Mesendoderm (in vitro differentiated cells): Measurements from ENCODE around the gene SYNJ2.

Source experiments
- DNase-seq: peaks from one replicate; pipeline ENCODE4 v3.0.0; 2013
- H2AK5ac ChIP-seq: 2 replicates; pipeline ENCODE4 v1.6.1; 2013; ENCODE audit warnings: low read length, inconsistent platforms
- H2BK120ac ChIP-seq: 2 replicates; pipeline ENCODE4 v1.6.1; 2013; ENCODE audit warnings: low read depth, mild to moderate bottlenecking, low read length, moderate library complexity, mixed read lengths
- H2BK15ac ChIP-seq: replicated peaks from 2 replicates; pipeline ENCODE4 v1.6.1; 2013; ENCODE audit warnings: low read depth, mild to moderate bottlenecking, moderate library complexity
- H2BK5ac ChIP-seq: 2 replicates; pipeline ENCODE4 v1.6.1; 2013; ENCODE audit warnings: low read length, inconsistent platforms
- H3K18ac ChIP-seq: 2 replicates; pipeline ENCODE4 v1.6.1; 2013; ENCODE audit warnings: mild to moderate bottlenecking, low read length, mixed read lengths
- H3K23ac ChIP-seq: one replicate; pipeline ENCODE4 v1.6.1; 2013; ENCODE audit warnings: low read length
- H3K27ac ChIP-seq: 2 replicates; pipeline ENCODE4 v1.5.1; 2013; ENCODE audit warnings: low read depth, mild to moderate bottlenecking, inconsistent platforms, low read length, moderate library complexity
- H3K27me3 ChIP-seq: 2 replicates; pipeline ENCODE4 v1.6.1; 2013; ENCODE audit warnings: low read length, control low read depth, mild to moderate bottlenecking, inconsistent platforms; ENCODE audit not compliant: insufficient read depth, poor library complexity
- H3K36me3 ChIP-seq: 2 replicates; pipeline ENCODE4 v1.6.1; 2013; ENCODE audit warnings: low read length, inconsistent platforms; ENCODE audit not compliant: control insufficient read depth, insufficient read depth
- H3K4ac ChIP-seq: one replicate; pipeline ENCODE4 v1.6.1; 2013; ENCODE audit warnings: low read depth, mild to moderate bottlenecking, low read length, moderate library complexity
- H3K4me1 ChIP-seq: 2 replicates; pipeline ENCODE4 v1.6.1; 2013; ENCODE audit warnings: low read depth, low read length, inconsistent platforms; ENCODE audit not compliant: control insufficient read depth
- H3K4me2 ChIP-seq: 2 replicates; pipeline ENCODE4 v1.6.1; 2013; ENCODE audit warnings: low read length
- H3K4me3 ChIP-seq: 2 replicates; pipeline ENCODE4 v1.5.1; 2013; ENCODE audit warnings: mild to moderate bottlenecking, low read length
- H3K56ac ChIP-seq: one replicate; pipeline ENCODE4 v1.6.1; 2013; ENCODE audit warnings: low read length
- H3K79me1 ChIP-seq: 2 replicates; pipeline ENCODE4 v1.6.1; 2013; ENCODE audit warnings: low read length, inconsistent platforms
- H3K79me2 ChIP-seq: 2 replicates; pipeline ENCODE4 v1.6.1; 2013; ENCODE audit warnings: mild to moderate bottlenecking, low read length; ENCODE audit not compliant: control insufficient read depth, insufficient read depth
- H3K9ac ChIP-seq: 2 replicates; pipeline ENCODE4 v1.6.1; 2013; ENCODE audit warnings: low read length, inconsistent platforms
- H4K5ac ChIP-seq: one replicate; pipeline ENCODE4 v1.6.1; 2013; ENCODE audit warnings: low read length
- H4K8ac ChIP-seq: one replicate; pipeline ENCODE4 v1.6.1; 2013; ENCODE audit warnings: low read depth, mild to moderate bottlenecking, control low read depth, low read length, moderate library complexity
- WGBS: extraction: QIAGEN DNeasy Blood & Tissue Kit; methylation state at CpG from one replicate; pipeline ENCODE4 v1.1.7; 2013; ENCODE audit warnings: low lambda C conversion rate, missing lambda C conversion rate; ENCODE audit not compliant: insufficient coverage; ENCODE audit errors: extremely low coverage; 5-methylcytosine and 5-hydroxymethylcytosine counted together

Gene SYNJ2

DNA sequence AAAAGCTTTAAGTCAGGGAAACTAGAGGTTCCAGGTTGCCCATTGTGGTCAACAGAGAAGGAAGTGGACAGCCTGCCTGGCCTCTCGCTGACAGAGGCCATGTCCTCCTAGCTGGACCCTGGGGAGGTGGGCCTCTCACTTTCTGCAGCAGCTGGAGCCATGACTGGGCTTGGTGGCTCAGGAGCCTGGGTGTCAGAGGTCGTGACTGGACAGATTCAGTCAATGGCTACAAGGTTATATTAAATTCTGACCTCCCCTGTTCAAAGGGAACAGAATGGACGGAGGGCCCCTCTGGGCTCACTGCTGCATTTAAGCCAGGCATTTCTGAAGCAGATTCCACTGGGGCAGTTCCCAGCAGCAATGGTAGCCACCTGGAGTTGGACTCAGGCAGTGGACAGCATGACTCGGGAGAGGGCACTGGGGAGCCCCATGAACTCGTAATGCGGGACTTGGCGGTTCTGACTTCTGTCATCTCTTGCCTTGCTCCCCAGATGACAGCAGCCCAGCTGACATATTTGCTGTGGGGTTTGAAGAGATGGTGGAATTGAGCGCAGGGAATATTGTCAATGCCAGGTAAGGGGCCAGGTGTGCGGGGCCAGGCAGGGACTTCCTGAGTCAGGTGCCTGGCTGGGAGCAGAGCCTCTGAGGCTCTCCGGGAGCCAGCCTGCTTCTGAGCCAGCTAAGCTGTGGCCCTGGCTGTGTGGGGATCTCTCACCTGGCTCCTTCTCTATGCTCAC, 86.7 kb downstream of the SYNJ2 start:
- H3K23ac ChIP-seq, result no peak overlapping the region
- no peak overlapping the region for H4K5ac ChIP-seq
- H3K56ac ChIP-seq, result no peak overlapping the region
- no peak overlapping the region for H3K27ac ChIP-seq
- no peaks in the 10 kb centered on the region for H3K79me1 ChIP-seq
- no peak overlapping the region for H3K4me2 ChIP-seq
- H2BK120ac ChIP-seq, result no peak overlapping the region
- H3K4me3 ChIP-seq, result no peak overlapping the region
- no CpG with 5 or more reads among the region's 10 CpGs for WGBS
- no peak overlapping the region for H4K8ac ChIP-seq
- H2BK15ac ChIP-seq, result no peak overlapping the region
- no peaks in the 10 kb centered on the region for H3K4me1 ChIP-seq
- H3K36me3 ChIP-seq, result peaks cover 2% of the 10 kb centered on the region
- no peak overlapping the region for H3K9ac ChIP-seq
- H2AK5ac ChIP-seq, result no peak overlapping the region
- no peak overlapping the region for H2BK5ac ChIP-seq
- H3K4ac ChIP-seq, result no peak overlapping the region
- H3K79me2 ChIP-seq, result no peaks in the 10 kb centered on the region
- DNase-seq, result no peak
- H3K27me3 ChIP-seq, result no peaks in the 10 kb centered on the region
- no peak overlapping the region for H3K18ac ChIP-seq

DNA sequence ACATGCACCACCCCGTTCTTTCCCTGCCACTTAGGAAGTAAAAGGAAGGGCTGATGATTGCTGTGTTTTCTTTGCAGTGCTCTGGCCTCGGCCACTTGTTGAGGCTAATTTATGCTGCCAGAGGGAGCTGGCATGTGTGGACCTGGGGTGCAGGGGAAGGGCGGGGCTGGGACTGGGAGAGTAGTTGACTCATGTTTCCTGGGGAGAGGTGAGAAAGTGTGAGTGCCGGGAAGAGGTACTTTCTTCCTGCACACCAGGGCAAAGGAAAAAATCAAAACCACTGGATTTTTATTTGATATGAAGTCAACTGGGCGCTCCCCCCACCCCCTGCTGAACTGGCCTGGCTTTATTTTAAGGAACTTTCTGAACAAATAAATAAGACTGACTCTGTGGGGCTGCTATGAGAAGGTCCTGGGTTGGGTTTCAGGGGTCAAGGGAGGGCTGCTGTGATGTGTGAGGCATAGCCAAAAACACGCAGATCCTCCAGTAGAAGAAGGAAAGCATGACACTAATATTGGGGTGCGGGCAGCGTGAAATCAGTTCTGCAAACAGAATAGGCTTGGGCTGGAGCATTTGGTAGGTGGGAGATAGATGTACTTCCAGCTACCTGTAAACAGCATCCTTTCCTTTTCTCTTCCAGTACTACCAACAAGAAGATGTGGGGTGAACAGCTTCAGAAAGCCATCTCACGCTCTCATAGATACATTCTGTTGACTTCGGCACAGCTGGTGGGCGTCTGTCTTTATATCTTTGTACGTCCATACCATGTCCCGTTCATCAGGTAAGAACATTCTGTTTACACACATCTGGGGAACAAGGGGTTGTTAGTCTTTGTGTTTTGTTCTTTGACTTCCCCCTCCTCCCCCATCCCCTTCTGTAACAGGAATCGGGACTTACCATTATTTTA, 87.5 kb downstream of the SYNJ2 start:
- no peak overlapping the region for H2BK5ac ChIP-seq
- no peak overlapping the region for H3K56ac ChIP-seq
- no peak overlapping the region for H2AK5ac ChIP-seq
- no peak overlapping the region for H3K23ac ChIP-seq
- no peaks in the 10 kb centered on the region for H3K79me2 ChIP-seq
- H3K4me1 ChIP-seq, result no peaks in the 10 kb centered on the region
- H3K4ac ChIP-seq, result no peak overlapping the region
- no peak overlapping the region for H3K27ac ChIP-seq
- no peak overlapping the region for H3K4me2 ChIP-seq
- H3K18ac ChIP-seq, result no peak overlapping the region
- peaks cover 2% of the 10 kb centered on the region for H3K36me3 ChIP-seq
- H3K79me1 ChIP-seq, result no peaks in the 10 kb centered on the region
- H4K5ac ChIP-seq, result no peak overlapping the region
- H3K4me3 ChIP-seq, result no peak overlapping the region
- H2BK15ac ChIP-seq, result no peak overlapping the region
- H4K8ac ChIP-seq, result no peak overlapping the region
- no peak overlapping the region for H3K9ac ChIP-seq
- no CpG with 5 or more reads among the region's 14 CpGs for WGBS
- H3K27me3 ChIP-seq, result no peaks in the 10 kb centered on the region
- DNase-seq, result peak; percentile 46
- H2BK120ac ChIP-seq, result no peak overlapping the region

DNA sequence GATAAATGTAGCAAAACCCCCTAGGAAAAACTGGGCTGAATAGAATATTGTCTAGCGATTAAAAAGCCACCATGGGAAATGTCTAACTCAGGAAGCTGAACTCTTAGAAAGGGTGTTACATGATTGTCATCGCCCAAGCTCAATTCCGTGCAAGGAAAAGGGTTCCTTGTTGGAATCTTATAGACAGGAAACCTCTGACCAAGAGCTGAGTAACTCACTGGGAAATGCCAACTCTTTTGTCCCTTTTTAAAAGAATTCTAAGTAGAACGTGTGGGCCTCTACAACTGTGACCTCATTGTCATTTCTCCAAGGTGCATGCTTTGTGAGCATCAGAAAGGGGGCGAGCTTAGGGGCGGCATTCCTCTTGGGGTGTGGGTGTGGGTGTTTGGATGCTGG, 88.1 kb downstream of the SYNJ2 start:
- H3K18ac ChIP-seq, result no peak overlapping the region
- no peaks in the 10 kb centered on the region for H3K79me2 ChIP-seq
- no peaks in the 10 kb centered on the region for H3K4me1 ChIP-seq
- no CpG with 5 or more reads among the region's 6 CpGs for WGBS
- no peak overlapping the region for H2AK5ac ChIP-seq
- H3K36me3 ChIP-seq, result peaks cover 2% of the 10 kb centered on the region
- no peak overlapping the region for H2BK5ac ChIP-seq
- H3K27me3 ChIP-seq, result no peaks in the 10 kb centered on the region
- DNase-seq, result no peak
- no peak overlapping the region for H4K8ac ChIP-seq
- H2BK120ac ChIP-seq, result no peak overlapping the region
- no peak overlapping the region for H3K4ac ChIP-seq
- H3K23ac ChIP-seq, result no peak overlapping the region
- no peak overlapping the region for H4K5ac ChIP-seq
- no peaks in the 10 kb centered on the region for H3K79me1 ChIP-seq
- no peak overlapping the region for H2BK15ac ChIP-seq
- H3K4me3 ChIP-seq, result no peak overlapping the region
- no peak overlapping the region for H3K27ac ChIP-seq
- H3K4me2 ChIP-seq, result no peak overlapping the region
- no peak overlapping the region for H3K56ac ChIP-seq
- H3K9ac ChIP-seq, result no peak overlapping the region

DNA sequence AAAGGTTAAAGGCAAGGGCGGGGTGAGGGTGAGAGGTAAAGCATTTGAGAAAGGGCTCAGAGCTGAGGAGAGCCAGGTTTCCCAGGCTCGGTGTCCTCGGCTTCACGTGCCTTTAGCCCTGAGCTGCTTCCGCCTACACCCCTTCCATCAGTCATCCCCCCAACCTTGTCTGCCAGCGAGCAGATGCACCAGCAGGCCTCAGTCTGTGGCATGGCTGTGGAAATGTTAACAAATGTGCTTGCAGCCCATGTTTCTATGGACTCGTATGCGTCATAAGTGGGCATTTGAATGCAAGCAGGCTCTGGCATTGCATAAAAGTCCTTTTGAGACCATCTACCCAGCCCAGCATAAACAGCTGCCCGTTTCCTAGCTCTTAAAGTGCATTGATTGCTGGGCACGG, 88.8 kb downstream of the SYNJ2 start:
- H3K27ac ChIP-seq, result no peak overlapping the region
- H3K18ac ChIP-seq, result no peak overlapping the region
- H3K4ac ChIP-seq, result no peak overlapping the region
- no peak overlapping the region for H2BK15ac ChIP-seq
- H4K8ac ChIP-seq, result no peak overlapping the region
- no peaks in the 10 kb centered on the region for H3K27me3 ChIP-seq
- H3K79me1 ChIP-seq, result no peaks in the 10 kb centered on the region
- H2BK120ac ChIP-seq, result no peak overlapping the region
- H4K5ac ChIP-seq, result no peak overlapping the region
- H3K79me2 ChIP-seq, result no peaks in the 10 kb centered on the region
- no peak overlapping the region for H3K4me3 ChIP-seq
- no peaks in the 10 kb centered on the region for H3K4me1 ChIP-seq
- no CpG with 5 or more reads among the region's 10 CpGs for WGBS
- no peak for DNase-seq
- no peak overlapping the region for H3K23ac ChIP-seq
- H2BK5ac ChIP-seq, result no peak overlapping the region
- no peak overlapping the region for H3K56ac ChIP-seq
- H3K36me3 ChIP-seq, result peaks cover 2% of the 10 kb centered on the region
- H3K4me2 ChIP-seq, result no peak overlapping the region
- no peak overlapping the region for H2AK5ac ChIP-seq
- H3K9ac ChIP-seq, result no peak overlapping the region

DNA sequence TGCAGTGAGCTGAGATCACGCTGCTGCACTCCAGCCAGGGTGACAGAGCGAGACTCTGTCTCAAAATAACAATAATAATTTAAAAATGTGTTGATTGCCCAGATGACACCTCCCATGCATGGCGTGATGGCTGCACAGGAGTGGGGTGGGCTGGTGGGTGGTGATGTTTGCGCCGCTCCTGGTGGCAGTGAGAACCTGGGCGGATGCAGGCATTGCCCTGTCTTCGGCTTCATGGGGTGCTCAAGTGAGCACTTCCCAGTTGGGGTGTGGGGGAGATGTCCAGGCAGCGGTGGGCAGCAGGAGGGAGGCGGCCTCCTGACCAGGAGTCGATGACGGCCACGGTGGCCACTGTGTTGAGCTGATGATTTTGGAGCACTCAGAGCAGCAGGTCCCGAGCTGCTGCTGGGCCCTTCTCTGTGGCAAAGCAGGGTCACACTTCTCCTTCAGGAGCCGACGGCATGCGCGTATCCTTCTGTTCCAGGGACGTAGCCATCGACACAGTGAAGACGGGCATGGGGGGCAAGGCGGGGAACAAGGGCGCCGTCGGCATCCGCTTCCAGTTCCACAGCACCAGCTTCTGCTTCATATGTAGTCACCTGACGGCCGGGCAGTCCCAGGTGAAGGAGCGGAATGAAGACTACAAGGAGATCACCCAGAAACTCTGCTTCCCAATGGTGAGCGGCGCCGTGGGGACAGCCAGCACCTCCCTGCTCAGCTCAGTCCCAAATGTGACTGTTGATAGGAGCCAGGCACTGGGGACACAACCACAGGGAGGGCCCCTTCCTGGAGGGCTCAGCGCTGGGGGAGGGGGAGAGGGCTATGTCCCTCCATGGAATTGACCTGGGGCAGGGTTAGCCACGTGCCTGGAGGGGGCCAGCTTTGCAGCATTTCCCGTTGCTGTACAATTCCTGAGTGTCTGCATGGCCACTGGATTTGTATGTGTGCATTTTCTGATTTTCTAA, 89.7 kb downstream of the SYNJ2 start:
- Histone ChIP-seq H3K18ac (no peak overlapping the region), H3K4me2 (no peak overlapping the region), H3K79me2 (no peaks in the 10 kb centered on the region), H3K9ac (no peak overlapping the region), H2BK15ac (no peak overlapping the region), H4K8ac (no peak overlapping the region), H4K5ac (no peak overlapping the region), H3K4ac (no peak overlapping the region), H3K56ac (no peak overlapping the region), H3K79me1 (no peaks in the 10 kb centered on the region), H3K23ac (peak overlapping the region; percentile 15), H3K36me3 (peaks cover 2% of the 10 kb centered on the region), H3K4me3 (no peak overlapping the region), H2AK5ac (no peak overlapping the region), H2BK5ac (no peak overlapping the region), H2BK120ac (no peak overlapping the region), H3K4me1 (no peaks in the 10 kb centered on the region), H3K27me3 (no peaks in the 10 kb centered on the region), H3K27ac (no peak overlapping the region)
- peak; percentile 5 for DNase-seq
- WGBS, result no CpG with 5 or more reads among the region's 34 CpGs
